ENCODE measurements around the gene HMG20B.

DNA sequence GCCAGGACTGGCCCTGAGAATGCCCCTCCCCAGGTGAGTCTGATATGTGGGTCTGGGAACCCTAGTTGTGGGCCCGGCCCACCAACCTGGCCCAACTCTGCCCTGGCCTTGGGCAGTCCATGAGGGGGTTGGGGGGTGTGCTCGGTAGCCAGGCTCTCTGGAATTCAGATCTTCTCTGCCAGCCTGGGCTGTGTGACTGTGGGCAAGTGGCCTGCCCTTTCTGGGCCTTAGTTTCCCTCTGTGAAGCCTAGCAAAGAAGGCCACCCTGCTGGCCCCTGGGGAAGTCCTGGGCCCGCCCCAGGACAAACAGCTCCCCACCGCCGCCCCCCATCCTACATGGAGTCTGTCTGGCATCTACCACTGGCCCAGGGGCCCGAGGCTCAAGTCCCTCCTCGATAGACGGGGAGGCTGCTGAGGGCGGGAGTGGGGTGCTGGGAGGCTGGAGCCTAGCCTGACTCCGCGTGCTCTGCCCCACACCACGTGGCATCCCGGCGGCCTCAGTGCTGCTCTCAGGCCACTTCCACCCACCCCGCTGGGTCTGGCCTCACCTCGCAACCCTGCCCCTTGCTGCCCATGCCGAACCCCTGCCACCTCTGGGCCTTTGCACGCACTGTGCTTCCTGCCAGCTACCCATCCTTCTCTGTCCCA is 42.2 kb downstream of the HMG20B start:
- TF ChIP-seq, protein P1, sequence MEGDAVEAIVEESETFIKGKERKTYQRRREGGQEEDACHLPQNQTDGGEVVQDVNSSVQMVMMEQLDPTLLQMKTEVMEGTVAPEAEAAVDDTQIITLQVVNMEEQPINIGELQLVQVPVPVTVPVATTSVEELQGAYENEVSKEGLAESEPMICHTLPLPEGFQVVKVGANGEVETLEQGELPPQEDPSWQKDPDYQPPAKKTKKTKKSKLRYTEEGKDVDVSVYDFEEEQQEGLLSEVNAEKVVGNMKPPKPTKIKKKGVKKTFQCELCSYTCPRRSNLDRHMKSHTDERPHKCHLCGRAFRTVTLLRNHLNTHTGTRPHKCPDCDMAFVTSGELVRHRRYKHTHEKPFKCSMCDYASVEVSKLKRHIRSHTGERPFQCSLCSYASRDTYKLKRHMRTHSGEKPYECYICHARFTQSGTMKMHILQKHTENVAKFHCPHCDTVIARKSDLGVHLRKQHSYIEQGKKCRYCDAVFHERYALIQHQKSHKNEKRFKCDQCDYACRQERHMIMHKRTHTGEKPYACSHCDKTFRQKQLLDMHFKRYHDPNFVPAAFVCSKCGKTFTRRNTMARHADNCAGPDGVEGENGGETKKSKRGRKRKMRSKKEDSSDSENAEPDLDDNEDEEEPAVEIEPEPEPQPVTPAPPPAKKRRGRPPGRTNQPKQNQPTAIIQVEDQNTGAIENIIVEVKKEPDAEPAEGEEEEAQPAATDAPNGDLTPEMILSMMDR (IDR thresholded peaks at IDR 0.05) = no peak
- TF ChIP-seq POLR2A (IDR thresholded peaks at IDR 0.05) (no peak), POLR2AphosphoS5 (IDR thresholded peaks at IDR 0.05; ENCODE audit: insufficient read depth in 1 of 2, low read depth in 1 of 2) (no peak)

Measured in vagina (tissue), 2 donors.